ENCODE measurements around the gene CPVL. TPM values are rescaled to one million over a fixed set of nuclear protein-coding genes. Genes with fewer than 3 reads are reported as not detected.

The CPVL gene
- total and polyA plus RNA-seq, 2 of the 8 experiments (the other 6 are each of a cell fraction or from before 2014, with no cell fraction given) = 40.0 to 55.0 TPM

DNA sequence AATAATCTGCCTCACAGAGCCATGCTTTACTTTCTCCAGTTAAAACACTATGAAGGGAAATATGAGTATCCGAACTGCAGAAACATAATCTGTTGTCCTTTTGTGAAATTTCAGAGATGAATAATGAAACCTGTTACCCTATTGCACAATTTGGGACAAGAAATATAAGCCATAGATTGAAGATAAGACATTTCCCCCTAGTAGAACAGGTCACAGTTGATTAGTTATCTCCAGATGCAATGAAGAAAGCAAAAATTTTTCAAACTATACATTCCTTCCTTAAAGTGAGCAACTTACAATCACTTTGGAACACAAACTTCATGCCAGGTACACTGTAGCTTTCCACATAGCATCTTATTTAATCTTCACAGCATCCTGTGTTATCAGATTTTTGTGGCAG, 46.0 kb upstream of the CPVL start:
- CTCF ChIA-PET (ENCODE audit: partially characterized antibody) = interaction anchor here (1.1 kb wide), 1 partner anchor 265 kb away, joined by 3 read pairs; no protein-coding TSS in a partner anchor
- WGBS, 2 experiments (ENCODE audit: extremely low coverage in 1 of 2, insufficient coverage in 1 of 2, insufficient read length in 1 of 2, insufficient replicate concordance in 2 of 2, low coverage in 1 of 2, low lambda C conversion rate in 2 of 2, missing lambda C conversion rate in 1 of 2) = 81% methylated on average over 1 of the region's 1 CpG; no CpG with 5 or more reads in 1 of the 2 experiments
- peaks cover 0 to 2% of the 10 kb centered on the region in 2 experiments for H4K20me1 ChIP-seq (replicated peaks in 1 of 2; ENCODE audit: control insufficient read depth in 1 of 2, insufficient read depth in 2 of 2, low read length in 2 of 2)

More for the DNA sequence above, 46.0 kb upstream of the CPVL start:
- Histone ChIP-seq H2BK20ac (ENCODE audit: low read length) (no peak overlapping the region), H3K27ac (ENCODE audit: low read depth, low read length) (no peak overlapping the region), H3K18ac (ENCODE audit: extremely low read depth, low read length) (no peak overlapping the region), H3K4ac (replicated peaks; ENCODE audit: insufficient read length, low read depth, low read length) (no peak overlapping the region), H2BK12ac (ENCODE audit: low read depth, low read length) (no peak overlapping the region), H3K79me2 (ENCODE audit: control insufficient read depth in 1 of 2, insufficient read depth in 2 of 2, low read length in 2 of 2) (no peaks in the 10 kb centered on the region), H4K8ac (ENCODE audit: extremely low read depth, insufficient read depth, low read length) (no peak overlapping the region), H3K9ac (replicated peaks in 1 of 4; ENCODE audit: extremely low read depth in 1 of 4, low read depth in 3 of 4, low read length in 3 of 4) (no peak overlapping the region), H4K5ac (ENCODE audit: insufficient read length, low read depth, low read length) (no peak overlapping the region), H3K27me3 (replicated peaks in 1 of 4; ENCODE audit: control insufficient read depth in 3 of 4, extremely low read depth in 1 of 4, insufficient read depth in 3 of 4, low read length in 3 of 4) (peaks cover 17 to 62% (median 50%) of the 10 kb centered on the region in 4 experiments), H3K4me1 (replicated peaks in 1 of 4; ENCODE audit: control insufficient read depth in 3 of 4, insufficient read depth in 4 of 4, low read length in 3 of 4) (peaks cover 7 to 14% (median 8%) of the 10 kb centered on the region in 4 experiments; a peak in 5 of 7 replicates), H2BK120ac (replicated peaks; ENCODE audit: low read depth, low read length) (no peak overlapping the region), H3K56ac (replicated peaks; ENCODE audit: insufficient read length, low read depth, low read length) (no peak overlapping the region), H3K23me2 (ENCODE audit: low read depth, low read length) (peaks cover 14% of the 10 kb centered on the region), H3K14ac (ENCODE audit: insufficient read length) (no peak overlapping the region), H3K23ac (ENCODE audit: insufficient read length) (no peak overlapping the region), H4K91ac (replicated peaks; ENCODE audit: insufficient read length, low read length) (no peak overlapping the region), H3K4me3 (ENCODE audit: extremely low read depth in 1 of 4, insufficient read depth in 2 of 4, low read depth in 3 of 4, low read length in 4 of 4) (no peak overlapping the region), H3K9me3 (ENCODE audit: insufficient read depth in 2 of 2, low read depth in 1 of 2, low read length in 1 of 2) (no peaks in the 10 kb centered on the region), H3K36me3 (ENCODE audit: control insufficient read depth in 2 of 4, insufficient read depth in 4 of 4, low read length in 3 of 4) (no peaks in the 10 kb centered on the region), H2BK15ac (ENCODE audit: low read length) (no peak overlapping the region), H2AK5ac (ENCODE audit: low read depth, low read length) (no peak overlapping the region), H2AFZ (ENCODE audit: low read length) (no peak overlapping the region), H2BK5ac (ENCODE audit: low read depth, low read length) (no peak overlapping the region), H3K4me2 (ENCODE audit: insufficient read depth in 1 of 2, low read depth in 2 of 2, low read length in 2 of 2) (no peak overlapping the region), H3K79me1 (ENCODE audit: low read depth, low read length) (no peaks in the 10 kb centered on the region)
- FAIRE-seq = peak; percentile 13
- no peak for DNase-seq (ENCODE audit: low read depth in 1 of 2, low spot score in 2 of 2)
- POLR2A ChIA-PET (ENCODE audit: partially characterized antibody) = no interaction called here
- TF ChIP-seq TAF1 (IDR thresholded peaks at IDR 0.05; ENCODE audit: low read depth, low read length) = no peak
- no peak for TF ChIP-seq SAP30 (IDR thresholded peaks at IDR 0.05; ENCODE audit: insufficient read depth, insufficient replicate concordance, low read length)
- no peak for TF ChIP-seq KDM5A (IDR thresholded peaks at IDR 0.05; ENCODE audit: low read length)
- TF ChIP-seq TEAD4 (IDR thresholded peaks at IDR 0.05; ENCODE audit: low read depth, low read length) = no peak

Measured in H1 (cell line).